ENCODE measurements around the gene TECTB.

Gene TECTB

DNA sequence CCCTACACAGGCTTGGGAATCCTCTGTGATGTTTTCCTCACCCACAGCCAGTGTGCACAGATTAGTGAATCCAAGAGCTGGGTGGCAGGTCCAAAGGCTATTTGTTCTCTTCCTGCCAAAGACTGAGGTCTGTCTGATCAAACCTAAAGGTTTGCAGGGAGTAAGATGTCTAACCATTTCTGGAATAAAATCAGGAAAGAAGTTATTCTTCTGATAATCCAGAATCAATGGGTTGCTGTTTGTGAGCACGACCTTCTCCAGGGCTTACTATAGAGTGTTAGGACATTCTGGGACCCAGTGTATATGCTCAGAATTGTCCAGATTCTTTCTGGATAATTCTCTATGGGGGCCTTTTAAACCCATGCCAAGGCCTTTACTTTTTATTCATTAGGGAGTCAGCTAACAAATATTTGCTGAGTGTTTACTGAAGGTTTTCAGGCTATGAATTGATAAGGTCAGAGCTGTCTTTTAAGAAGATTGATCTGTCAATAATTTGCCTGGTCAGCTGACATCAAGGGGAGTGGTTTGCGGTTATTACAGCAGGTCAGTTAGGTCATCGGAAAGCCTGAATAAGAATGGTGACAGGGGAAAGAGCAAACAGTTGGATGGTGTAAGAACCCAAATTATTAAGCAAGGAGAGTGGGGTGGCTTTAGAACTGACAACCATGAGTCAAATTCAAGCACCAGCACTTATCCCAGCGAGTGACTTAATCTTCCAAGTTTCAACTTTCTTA, 7.5 kb upstream of the TECTB start:
- DNase-seq: no peak

DNA sequence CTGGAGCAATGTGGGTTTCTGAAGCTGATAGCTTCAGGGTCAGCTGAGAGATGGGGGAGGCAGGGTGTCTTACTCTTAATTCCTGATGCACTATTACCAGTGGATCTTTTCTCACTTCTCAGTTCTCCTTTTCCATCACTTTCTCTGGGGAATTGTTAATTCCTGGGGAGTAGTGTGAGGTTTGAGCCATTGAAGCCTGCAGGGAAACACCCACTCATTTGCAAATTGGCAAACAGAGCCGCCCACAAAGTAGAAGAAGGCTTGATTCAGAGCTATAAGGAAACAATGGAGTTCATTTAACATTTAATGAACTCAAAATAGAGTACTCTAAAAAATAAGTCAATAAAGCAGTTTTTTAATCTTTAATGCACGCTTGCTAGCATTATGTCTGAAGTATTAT, 4.3 kb upstream of the TECTB start:
- no peak for DNase-seq

DNA sequence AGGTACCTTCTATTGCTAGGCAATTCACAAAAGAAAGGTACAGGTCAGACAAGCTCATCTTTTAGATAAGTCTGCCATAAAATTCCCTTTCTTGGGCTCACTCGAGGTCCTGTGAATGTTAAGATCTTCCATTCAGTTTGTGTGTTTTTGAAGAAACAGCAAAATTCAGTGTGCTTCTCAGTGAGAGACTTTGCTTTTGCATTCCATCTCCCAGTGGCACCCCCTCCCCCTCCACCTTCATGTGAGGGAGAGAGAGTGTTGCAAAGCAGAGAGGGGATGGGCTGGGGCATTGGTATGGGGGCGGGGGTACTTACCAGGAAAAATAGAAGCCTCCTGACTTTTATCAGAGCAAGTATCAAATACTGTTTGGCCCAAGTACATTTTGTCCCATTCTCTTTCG, 3.8 kb upstream of the TECTB start:
- no peak for DNase-seq

DNA sequence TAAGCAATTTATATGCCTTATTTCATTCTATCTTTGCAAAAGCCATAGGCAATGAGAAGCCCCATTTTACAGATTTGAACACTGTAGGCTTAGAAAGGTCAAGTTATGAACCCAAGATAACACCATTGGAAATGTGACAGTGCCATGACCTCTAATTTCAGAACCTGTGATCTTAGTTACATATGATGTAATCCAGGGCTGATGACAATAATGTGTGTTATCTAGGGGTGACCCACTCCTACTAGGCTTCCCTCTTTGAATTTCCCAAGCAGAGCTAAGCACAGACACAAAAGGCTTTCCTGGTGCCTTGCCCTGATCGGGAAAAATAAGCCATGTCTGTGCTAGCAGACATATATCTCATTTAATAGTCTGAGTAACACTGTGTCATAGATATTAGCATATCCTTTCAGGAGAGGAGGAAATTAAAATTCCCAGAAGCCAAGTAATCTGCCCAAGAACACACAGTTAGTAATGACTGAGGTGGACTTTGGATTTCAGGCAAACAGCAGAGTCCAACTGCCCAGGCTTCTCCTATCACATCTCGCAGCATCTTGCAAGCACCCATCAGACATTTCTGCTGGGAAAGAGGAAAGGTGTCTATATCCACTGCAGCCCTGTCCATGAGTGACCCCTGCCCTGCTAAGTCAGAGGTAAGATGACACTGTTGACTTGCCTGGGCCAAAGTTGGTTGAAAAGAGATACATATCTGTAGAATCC, 2.8 kb upstream of the TECTB start:
- DNase-seq: no peak

DNA sequence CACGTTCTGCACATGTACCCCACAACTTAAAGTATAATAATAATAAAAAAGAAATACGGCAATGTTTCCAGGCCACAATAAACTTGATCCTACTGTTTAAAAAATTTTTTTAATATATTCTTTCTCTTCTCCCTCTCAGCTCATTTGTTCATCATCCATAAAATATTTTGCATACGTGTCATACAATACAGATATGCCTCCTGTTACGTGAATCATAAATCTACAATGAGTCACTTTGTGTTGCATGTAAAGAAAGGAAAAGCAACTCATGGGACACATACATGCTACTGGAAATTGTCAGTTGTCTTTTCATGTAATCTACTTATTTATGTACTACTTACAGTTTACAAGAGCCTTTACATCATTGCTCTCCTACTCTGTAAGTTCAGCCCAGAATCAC, 1.1 kb upstream of the TECTB start:
- DNase-seq: peak; percentile 13

DNA sequence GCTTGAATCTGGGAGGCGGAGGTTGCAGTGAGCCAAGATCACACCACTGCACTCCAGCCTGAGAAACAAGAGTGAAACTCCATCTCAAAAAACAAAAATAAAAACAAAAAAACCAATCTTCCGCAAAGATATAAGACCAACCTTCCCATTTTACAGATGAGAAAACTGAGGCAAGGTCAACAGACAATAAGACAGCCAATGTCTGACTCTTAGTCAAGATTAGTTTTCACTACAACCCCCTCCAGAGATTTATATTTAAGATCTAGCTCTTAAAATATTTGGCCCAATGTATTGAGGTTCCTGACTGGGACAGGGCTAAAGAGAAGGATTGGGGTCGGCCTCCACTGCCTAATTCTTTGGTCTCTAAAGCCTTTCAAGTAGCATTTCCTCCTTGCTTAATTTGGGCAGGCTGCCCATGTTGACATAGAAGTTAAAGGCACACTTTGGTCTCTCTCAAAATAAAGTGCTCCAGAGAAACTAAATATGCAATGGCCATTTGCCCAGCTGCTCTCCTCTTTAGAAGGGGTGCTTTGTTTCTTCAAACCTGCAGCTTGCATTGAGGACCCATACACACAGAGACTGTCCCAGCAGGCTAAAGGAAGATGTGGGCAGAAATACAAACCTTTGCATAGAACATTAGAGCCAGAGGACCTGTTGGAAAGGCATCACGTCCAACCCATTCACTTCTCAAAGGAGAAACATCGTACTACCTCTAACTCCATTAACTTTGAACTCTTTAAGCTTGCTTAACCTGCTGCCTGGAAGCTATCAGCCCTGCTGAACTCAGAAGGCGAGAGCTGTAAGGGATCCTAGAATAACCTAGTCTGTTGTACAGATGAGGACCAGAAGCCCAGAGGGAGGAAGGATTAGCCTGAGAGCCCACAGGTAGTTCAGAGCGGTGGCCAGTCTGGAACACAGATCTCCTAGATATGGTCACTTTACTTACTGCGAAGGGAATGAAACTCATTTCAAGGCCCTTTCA, 3.9 kb downstream of the TECTB start:
- DNase-seq: no peak

DNA sequence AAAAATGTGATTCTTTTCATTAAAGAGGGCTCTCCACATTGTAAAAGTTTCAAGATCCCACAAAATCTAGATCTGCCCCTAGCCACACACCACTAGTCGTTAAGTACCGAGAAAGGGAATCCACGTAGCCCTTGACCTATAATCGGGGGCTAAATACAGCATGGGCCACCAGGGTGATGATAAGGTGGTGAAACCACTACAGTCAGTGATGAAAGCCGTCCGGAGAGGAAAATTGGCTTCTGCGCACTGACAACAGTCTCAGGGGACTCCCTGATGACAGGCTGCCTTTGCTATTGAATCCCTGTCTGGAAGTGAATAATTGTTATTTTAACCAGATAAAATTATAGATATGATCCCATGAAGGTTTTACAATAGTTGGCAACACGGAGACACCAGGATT, 4.6 kb downstream of the TECTB start:
- no peak for DNase-seq

DNA sequence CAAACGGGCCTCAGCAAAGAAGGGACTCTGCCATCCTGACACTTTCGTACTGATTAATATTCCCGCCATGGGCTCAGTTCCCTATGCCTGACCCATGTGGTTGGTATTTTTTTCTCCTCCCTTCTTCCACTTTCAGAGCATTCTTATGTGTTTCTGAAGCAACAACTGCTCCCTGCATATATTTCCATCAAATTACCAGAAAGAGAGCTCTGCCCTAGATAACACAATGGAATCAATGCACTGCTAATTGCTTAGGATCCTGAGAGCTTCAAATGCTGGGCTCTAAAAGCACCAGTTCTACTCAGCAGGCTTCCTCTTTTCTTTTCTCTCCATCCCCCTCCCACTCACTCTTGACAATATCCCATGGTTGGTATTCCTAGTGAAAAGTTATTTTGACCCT, 5.3 kb downstream of the TECTB start:
- DNase-seq: no peak

DNA sequence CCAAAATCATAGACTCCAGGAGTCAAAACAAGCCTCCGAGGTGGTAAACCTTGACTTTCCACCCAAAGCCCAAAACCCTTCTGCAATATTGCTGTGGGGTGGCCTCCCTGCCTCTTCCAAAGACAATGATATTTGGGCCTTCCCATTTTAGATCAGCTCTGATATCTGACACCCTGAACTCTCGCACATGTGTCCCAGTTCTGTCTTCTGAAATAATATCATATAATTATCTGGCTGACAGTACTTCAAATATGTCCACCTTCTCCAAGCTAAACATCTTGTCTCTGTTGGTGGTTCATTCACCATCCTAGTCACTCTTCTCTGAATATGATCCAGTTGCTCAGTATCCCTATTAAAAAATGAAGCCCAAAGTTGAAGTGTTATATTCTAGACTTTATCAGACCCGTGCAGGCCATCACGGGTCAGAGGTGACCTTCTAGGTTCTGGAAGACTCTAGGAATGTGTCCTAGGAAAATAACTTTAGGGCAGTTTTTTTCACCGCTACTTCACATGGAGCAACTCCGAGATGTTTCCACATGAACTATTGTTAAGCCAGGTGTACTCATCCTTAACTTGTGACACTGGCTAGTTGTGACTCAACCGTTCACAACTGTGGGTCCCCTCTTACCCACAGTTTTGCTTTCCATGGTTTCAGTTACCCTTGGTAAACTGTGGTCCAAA, 6.3 kb downstream of the TECTB start:
- DNase-seq: no peak

DNA sequence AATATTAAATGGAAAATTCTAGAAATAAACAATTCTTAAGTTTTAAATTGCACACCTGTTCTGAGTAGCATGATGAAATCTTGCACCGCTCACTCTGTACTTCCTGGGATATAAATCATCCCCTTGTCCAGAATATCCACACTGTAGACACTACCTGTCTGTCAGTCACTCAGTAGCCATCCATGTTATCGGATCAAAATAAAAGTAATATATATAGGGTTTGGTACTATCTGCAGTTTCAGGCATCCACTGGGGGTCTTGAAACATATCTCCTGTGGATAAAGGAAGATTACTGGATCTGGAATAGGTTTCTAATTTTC, 6.8 kb downstream of the TECTB start:
- DNase-seq: no peak

DNA sequence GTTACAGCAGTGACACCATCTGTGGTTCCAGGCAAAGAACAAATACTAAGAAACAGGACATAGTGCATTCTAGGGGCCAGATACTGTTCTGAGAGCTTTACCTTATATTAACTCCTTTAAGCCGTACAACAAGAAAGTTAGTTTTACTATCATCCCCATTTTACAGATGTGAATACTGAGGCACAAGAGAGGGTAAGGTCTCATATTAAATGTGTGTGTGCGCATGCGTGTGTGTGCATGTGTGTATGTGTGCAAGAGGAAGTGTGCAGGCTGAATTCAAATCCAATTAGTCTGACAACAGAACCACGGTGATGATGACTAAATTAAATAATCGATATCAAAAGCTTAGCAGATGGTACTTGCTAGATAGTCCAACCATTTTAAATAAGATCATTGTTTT, 11.0 kb downstream of the TECTB start:
- DNase-seq: no peak

DNA sequence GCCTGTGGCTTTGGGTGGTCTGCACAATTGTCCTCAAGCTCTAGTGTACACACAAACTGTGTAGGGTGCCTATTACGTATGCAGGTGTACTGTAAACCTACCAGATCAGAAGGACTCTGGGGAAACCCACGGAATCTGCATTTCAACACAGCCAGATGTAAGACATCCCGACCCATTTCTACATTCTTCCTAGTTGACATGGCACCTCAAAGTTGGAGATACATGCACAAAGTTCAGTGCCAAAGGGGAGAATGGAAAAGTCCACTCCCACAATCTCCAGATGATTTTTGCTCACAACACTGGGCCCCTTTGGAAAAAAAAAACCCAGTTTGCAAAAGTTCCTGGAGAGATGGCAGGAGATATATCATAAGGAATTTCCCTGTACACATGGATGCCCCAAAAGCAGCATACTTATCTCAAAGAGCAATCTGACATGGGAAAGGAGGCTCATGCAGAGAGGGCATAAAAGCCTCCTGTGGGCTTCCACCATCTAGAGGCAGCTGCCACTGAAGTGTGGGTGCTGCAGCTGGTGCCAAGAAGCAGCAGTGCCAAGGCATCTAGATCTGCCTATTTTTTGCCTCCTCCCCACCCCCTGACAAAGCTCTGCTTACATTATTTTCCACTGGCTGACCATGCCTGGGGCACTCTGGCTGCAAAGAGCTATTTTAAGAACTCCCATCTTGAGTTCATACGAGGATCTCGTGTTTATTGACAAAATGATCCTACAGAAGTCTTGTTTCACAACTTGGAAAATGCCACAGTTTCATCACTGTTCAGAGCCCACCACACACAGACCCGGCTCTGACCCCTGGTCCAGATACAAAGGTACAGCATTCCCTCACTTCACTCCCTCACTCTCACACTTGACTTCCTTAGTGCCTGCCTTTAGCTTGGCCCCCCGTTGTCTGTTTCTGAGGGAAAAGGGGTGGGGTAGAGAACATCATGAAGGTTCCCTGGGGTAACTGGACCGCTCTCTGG, 12.9 kb downstream of the TECTB start:
- DNase-seq: no peak

DNA sequence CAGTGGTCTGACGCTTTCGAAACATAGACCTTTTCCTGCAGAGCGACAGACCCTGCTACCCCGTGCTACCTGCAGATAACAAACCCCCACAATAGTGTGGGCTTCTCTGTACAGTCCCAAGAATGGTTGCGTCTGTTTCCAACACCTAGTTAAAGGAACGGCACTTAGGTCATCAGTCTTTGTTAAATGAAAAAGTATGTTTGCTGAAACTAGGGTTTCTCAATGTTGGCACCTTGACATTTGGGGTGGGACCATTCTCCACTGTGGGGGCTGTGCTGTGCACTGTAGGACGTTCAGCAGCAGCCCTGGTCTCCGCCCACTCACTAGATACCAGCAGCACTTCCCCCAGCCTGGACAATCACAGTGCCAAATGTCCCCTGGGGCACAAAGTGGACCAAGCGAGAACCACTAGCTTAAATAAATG, 13.7 kb downstream of the TECTB start:
- DNase-seq: no peak

DNA sequence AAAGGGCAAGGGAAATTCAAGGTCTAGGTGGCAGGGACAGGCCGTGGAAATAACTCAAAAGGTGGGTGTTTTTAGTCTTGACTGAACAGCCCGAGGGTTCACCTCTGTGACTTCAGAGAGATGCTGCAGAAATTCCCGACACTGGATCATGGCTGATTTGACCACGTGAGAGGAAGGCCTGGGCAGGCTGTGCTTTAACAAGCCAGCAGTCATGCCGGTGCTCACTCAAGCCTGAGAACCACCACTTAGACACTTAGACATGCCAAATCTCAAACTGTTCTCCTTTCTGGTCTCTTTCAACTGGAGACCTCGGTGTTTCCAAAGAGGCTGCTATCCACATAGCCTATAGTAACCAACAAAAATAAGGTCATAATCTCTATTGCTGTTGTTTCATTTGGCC, 15.4 kb downstream of the TECTB start:
- DNase-seq: no peak

DNA sequence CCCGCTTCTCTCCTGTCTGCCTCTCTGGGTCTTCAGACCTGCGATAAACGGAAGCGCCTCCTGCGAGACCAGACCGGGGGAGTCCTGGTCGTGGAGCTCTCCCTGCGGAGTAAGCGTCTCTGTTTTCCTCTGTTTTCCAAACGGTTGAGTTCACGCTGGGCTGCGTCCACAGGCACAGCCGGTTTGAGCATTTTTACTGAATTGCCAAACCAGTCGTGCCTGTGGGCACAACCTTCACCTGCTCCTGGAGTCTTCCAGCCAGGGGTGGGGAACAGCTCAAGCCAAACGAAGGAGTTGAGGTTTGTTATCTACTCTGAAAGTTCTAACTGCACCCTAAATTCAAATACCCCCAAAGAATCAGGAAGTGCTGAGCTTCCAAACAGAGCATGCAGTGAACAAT, 16.3 kb downstream of the TECTB start:
- DNase-seq: no peak

DNA sequence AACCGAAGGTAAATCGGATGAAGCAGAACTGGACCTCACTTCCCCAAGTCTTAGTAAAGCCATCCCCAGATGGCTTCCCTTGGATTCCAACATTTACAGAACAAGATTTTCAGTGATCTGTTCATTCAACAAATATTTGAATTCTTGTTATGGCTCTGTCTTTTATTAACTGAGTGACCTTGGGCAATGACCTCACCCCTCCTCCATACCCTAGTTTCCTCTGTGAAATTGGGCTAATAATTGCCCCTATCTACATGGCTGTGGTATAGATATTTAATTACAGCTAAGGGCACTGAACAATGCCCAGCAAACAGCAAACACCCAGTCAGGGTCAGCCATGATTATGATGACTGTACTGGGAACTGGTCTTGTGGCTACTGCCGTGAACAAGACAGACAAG, 19.1 kb downstream of the TECTB start:
- DNase-seq: no peak

DNA sequence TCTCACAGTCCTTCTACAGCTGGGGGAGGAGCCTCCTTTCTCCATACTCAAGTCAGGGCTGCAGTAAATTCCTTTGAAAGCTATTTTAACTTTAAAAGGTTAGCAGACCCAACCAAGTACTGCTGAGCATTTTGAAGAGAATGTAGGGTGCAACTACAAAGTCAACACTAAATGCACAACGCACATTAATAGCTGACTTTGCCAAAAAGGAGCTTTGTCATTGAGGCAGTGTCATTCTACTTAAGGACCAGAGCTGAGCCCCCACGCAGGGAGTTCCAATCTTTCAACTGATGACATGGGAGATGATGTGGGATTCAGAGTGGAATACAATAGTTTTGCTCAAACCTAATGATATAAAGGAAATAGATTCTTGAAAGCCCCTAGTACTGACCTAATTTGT, 20.3 kb downstream of the TECTB start:
- DNase-seq: no peak

DNA sequence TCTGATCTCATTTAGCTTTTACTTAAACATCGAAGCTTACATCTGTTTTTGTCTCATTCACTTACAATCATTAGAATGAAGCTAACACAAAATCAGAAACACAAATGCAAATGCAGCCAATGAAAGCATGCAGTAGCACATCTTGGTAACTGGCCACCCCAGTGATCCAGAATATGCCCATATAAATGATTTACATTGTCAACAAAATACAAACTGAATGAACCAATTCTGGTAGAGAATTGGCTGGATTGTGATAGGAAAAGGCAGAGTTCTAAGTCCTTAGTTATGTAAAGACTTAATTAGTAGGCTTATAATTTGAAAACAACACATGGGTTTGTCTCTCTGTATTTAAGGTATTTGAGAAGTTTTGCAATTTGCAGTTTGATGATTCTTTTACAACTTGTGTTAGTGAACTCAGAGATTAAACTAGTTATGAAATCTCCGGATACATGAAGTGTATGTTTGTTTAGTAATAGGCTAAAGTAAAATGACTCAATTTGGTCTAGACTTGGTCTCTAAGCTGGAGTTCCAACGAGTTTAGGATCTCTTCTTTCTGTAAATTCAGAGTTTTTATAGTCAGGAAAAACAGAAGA, 21.2 kb downstream of the TECTB start:
- no peak for DNase-seq

DNA sequence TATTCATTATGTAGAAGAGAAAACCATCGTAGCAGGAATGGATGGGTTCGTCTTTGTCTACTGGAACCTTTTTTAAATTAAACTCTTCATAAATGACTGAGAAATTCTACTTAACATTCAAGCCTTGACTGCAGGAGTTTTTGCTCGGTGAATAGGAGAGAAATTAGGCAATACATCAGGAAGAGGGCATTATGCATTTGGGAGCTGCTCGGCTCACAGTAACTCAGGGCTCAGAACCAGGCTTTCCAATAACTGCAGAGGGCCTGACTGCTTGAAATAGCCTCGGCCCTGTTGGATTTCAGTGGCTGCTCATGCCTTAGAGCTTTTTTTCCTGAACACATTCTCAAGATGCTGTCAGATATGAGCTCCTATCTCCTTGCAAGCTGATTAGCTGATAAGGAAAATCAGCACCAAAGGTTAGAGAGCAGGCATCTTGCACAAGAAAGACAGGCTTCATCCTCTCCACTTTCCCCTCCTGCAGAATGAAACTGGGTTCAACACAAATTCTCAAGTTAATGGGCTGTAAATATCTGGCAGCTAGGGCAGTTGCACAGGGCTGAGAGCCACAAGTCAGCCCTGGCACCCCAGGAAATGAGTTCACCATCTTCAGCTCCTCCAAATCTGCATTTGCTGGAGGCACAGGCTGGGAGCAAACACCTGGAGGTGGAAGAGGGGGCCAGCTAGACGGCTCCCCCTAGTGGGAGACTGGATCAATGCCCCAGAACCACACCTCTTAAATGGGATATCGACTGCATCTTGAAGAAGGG, 24.3 kb downstream of the TECTB start:
- DNase-seq: peak; percentile 5

DNA sequence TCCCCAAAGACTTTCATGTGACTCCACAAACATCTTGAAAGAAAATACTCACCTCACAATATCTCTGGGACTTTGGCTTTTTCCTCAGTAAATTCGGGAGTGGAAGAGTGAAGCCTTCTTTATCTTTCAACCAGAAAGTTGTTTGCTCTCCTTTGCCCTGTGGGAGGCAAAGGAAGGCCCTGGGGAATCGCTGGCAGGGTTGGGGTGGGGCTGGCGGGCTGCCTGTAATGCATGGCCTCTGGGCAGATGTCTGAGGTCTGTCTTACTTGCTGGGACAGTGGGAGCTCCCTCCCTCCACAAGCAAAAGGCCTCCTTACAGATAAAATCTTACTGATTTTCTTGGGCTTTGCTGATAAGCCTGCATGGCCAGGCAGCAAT, 24.9 kb downstream of the TECTB start:
- DNase-seq: no peak

DNA sequence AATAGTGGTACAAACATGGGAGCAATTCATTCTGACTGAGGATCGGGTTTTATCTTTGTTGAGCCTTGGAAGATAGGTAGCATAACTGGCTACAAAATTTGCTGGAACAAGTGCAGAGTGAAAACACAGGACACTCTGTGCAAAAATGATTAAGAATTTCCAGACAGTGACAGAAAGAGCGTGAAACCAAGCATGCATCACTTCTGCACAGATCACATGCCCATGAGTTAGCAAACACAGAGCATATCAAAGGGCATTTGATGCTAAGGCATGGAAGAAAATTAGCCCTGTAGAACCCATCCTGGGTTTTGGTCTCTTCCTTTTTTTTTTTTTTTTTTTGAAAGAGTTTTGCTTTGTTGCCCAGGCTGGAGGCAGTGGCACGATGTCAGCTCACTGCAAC, 28.3 kb downstream of the TECTB start:
- DNase-seq: no peak
